HUES6 (cell line): ENCODE data around the gene SPEG.

Experiments
- H3K27ac ChIP-seq: 2 replicates; pipeline ENCODE4 v1.7.0; 2013; ENCODE audit warnings: low read depth, mild to moderate bottlenecking, low read length, inconsistent platforms
- H3K27me3 ChIP-seq: 2 replicates; pipeline ENCODE4 v1.6.1; 2013; ENCODE audit warnings: low read length; ENCODE audit not compliant: control insufficient read depth, insufficient read depth
- H3K36me3 ChIP-seq: 2 replicates; pipeline ENCODE4 v1.6.1; 2013; ENCODE audit warnings: low read length; ENCODE audit not compliant: control insufficient read depth, insufficient read depth
- H3K4me1 ChIP-seq: 2 replicates; pipeline ENCODE4 v1.6.1; 2013; ENCODE audit warnings: low read length; ENCODE audit not compliant: control insufficient read depth, insufficient read depth
- H3K4me3 ChIP-seq: 2 replicates; pipeline ENCODE4 v1.5.1; 2013; ENCODE audit warnings: low read depth, low read length
- H3K9ac ChIP-seq: one replicate; pipeline ENCODE4 v1.6.1; 2013; ENCODE audit warnings: mild to moderate bottlenecking, low read length
- H3K9me3 ChIP-seq: 2 replicates; pipeline ENCODE4 v1.6.1; 2013; ENCODE audit warnings: low read depth, low read length; ENCODE audit not compliant: control insufficient read depth, insufficient read depth

SPEG gene

DNA sequence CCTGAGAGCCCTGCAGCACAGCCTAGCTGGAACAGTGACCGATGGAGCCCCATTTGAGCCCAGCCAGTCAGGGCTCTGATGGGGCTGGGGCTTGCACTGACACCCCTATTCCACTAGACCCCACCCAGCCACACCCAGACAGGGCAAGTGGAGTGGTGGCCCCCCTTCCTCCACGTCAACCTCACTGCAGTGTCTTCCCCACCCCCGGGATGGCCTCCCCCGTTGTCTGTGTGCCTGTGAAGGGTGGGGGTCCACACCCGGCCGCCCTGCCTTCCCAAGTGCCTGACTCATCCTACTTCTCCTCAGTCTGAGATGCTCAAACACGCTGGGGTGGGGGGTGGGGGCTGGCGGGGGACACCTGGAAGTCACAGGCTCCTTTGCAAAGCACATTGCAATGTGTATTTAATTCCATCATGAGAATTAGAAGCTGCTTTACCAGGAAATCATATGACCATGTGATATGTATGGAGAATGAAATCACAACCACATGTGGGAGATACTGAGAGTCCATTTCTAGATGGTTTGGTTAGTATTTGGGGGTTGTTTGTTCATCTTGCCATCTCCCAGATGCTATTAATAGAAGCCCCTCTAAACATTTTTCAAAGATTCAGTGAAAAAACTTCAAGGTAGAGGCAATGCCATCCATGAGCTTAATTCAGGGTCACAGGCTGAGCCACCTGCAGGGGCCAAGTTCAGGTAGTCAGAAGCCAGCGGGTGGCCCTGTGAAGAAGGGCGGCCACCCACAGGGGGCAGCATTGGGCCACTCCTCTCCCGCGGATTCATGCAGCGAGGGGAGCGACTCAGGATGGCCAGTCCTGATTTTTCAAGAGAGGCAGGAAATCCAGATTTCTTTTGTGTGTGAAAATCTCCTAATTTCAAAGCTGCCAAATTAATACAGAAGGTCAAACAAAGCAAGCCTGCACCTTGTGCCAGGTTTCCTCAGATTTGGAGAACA lies 41.3 kb downstream of the SPEG start:
- H3K9ac ChIP-seq, result no peak overlapping the region
- no peaks in the 10 kb centered on the region for H3K9me3 ChIP-seq
- H3K36me3 ChIP-seq, result no peaks in the 10 kb centered on the region
- peaks cover 3% of the 10 kb centered on the region; the same call in 1 of the 2 replicates for H3K27me3 ChIP-seq
- peak overlapping the region; percentile 64 for H3K4me3 ChIP-seq
- no peak overlapping the region for H3K27ac ChIP-seq
- peaks cover 13% of the 10 kb centered on the region for H3K4me1 ChIP-seq

DNA sequence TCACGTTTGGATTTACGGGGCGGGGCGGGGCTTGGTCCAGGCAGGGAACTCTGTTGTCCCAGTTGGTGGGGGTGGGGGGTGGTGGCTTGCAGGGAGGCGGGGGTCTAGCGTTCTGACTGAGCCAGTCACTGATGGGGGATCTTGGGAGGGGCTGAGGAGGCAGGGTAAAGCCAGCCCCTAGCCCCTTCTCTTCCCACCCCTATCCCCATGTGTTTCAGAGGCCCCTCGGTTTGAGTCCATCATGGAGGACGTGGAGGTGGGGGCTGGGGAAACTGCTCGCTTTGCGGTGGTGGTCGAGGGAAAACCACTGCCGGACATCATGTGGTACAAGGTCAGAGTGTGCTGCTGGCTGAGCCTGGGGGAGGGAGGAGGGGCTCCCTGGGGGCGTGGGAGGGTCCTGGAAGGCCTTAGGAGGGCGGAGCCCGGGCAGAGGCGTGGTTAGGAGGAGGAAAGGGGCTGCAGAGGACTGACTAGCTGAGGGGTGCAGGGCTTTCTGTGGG lies 42.1 kb downstream of the SPEG start:
- Histone ChIP-seq H3K9ac (no peak overlapping the region), H3K4me1 (peaks cover 13% of the 10 kb centered on the region), H3K27ac (no peak overlapping the region), H3K4me3 (peak overlapping the region; percentile 64), H3K27me3 (peaks cover 8% of the 10 kb centered on the region), H3K36me3 (peaks cover 2% of the 10 kb centered on the region; the same call in 1 of the 2 replicates), H3K9me3 (no peaks in the 10 kb centered on the region)

- no peak overlapping the region for H3K9ac ChIP-seq
- no peaks in the 10 kb centered on the region for H3K9me3 ChIP-seq
- H3K27me3 ChIP-seq, result peaks cover 13% of the 10 kb centered on the region
- H3K4me1 ChIP-seq, result peaks cover 13% of the 10 kb centered on the region
- peak overlapping the region; percentile 64 for H3K4me3 ChIP-seq
- no peak overlapping the region for H3K27ac ChIP-seq
- peaks cover 3% of the 10 kb centered on the region; the same call in 1 of the 2 replicates for H3K36me3 ChIP-seq
These were observed 42.5 kb downstream of the SPEG start for GRCh38 chr2:219477179-219477578.

GRCh38 chr2:219477815-219478214 lies 43.2 kb downstream of the SPEG start:
- no peak overlapping the region for H3K9ac ChIP-seq
- no peak overlapping the region for H3K27ac ChIP-seq
- no peak overlapping the region for H3K4me3 ChIP-seq
- H3K4me1 ChIP-seq, result peaks cover 15% of the 10 kb centered on the region
- peaks cover 19% of the 10 kb centered on the region for H3K27me3 ChIP-seq
- H3K36me3 ChIP-seq, result peaks cover 3% of the 10 kb centered on the region; the same call in 1 of the 2 replicates
- no peaks in the 10 kb centered on the region for H3K9me3 ChIP-seq

DNA sequence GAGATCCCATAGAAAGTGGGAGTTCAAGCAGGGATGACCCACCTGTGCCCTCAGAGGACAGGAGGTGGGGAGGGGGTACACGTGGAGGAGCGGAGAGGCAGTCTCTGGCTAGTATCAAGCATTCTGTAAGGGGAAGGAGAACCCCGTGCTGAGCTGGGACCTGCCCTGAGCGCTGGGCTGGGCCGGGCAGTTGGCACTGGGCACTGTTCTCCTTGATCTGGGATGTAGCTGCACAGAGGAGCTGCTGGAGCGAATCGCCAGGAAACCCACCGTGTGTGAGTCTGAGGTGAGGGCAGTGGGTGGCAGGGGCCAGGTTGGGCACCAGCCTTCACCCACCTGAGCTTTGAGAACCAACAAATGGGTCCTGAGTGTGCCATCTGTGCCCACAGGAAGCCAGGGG lies 44.3 kb downstream of the SPEG start:
- Histone ChIP-seq H3K4me3 (no peak overlapping the region), H3K9me3 (no peaks in the 10 kb centered on the region), H3K9ac (no peak overlapping the region), H3K27me3 (peaks cover 30% of the 10 kb centered on the region), H3K27ac (no peak overlapping the region), H3K4me1 (peaks cover 24% of the 10 kb centered on the region), H3K36me3 (peaks cover 3% of the 10 kb centered on the region; the same call in 1 of the 2 replicates)

DNA sequence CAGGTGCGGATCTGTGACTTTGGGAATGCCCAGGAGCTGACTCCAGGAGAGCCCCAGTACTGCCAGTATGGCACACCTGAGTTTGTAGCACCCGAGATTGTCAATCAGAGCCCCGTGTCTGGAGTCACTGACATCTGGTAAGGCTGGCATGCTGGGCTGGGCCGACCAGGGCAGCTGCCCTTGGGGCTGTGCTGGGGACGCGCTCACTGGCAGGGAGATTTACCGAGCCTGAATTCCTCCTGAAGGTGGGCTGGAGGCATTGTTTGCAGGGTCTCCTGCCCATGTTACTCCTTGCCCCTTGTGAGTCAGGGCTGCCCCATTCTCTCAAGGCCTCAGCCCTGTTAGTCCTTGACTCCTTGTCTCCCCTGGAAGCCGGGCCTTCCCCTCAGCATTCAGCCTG lies 45.4 kb downstream of the SPEG start:
- Histone ChIP-seq H3K36me3 (peaks cover 3% of the 10 kb centered on the region; the same call in 1 of the 2 replicates), H3K4me3 (no peak overlapping the region), H3K27me3 (peaks cover 40% of the 10 kb centered on the region), H3K27ac (no peak overlapping the region), H3K9ac (no peak overlapping the region), H3K9me3 (no peaks in the 10 kb centered on the region), H3K4me1 (peaks cover 30% of the 10 kb centered on the region)

DNA sequence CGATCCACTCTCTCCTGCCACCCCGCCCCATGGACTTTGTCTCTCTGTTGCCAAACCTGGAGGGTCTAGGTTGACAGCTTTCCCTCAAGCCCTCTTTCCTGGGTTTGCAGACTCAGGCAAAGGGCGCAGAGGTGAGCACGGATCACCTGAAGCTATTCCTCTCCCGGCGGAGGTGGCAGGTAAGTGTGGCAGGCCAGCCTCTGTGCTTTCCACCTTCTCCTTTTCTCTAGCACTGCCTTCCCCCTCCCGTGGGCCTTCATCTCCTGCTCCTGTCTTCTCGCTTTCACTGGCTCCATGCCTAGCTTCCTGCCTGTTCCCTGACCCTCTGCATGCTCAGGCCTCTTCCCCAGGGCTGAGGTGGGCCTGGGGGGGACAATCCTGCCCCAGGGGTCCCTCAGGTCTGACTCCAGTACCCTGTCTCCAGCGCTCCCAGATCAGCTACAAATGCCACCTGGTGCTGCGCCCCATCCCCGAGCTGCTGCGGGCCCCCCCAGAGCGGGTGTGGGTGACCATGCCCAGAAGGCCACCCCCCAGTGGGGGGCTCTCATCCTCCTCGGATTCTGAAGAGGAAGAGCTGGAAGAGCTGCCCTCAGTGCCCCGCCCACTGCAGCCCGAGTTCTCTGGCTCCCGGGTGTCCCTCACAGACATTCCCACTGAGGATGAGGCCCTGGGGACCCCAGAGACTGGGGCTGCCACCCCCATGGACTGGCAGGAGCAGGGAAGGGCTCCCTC lies 48.2 kb downstream of the SPEG start:
- peaks cover 3% of the 10 kb centered on the region; the same call in 1 of the 2 replicates for H3K36me3 ChIP-seq
- H3K27me3 ChIP-seq, result peaks cover 69% of the 10 kb centered on the region
- H3K4me1 ChIP-seq, result peaks cover 35% of the 10 kb centered on the region
- no peak overlapping the region for H3K27ac ChIP-seq
- H3K4me3 ChIP-seq, result no peak overlapping the region
- no peaks in the 10 kb centered on the region for H3K9me3 ChIP-seq
- no peak overlapping the region for H3K9ac ChIP-seq

- Histone ChIP-seq H3K27me3 (peaks cover 75% of the 10 kb centered on the region), H3K4me3 (peak overlapping the region; percentile 50), H3K9ac (no peak overlapping the region), H3K27ac (no peak overlapping the region), H3K36me3 (peaks cover 3% of the 10 kb centered on the region; the same call in 1 of the 2 replicates), H3K9me3 (no peaks in the 10 kb centered on the region), H3K4me1 (peaks cover 35% of the 10 kb centered on the region)
These were observed 49.1 kb downstream of the SPEG start for GRCh38 chr2:219483451-219484342.

DNA sequence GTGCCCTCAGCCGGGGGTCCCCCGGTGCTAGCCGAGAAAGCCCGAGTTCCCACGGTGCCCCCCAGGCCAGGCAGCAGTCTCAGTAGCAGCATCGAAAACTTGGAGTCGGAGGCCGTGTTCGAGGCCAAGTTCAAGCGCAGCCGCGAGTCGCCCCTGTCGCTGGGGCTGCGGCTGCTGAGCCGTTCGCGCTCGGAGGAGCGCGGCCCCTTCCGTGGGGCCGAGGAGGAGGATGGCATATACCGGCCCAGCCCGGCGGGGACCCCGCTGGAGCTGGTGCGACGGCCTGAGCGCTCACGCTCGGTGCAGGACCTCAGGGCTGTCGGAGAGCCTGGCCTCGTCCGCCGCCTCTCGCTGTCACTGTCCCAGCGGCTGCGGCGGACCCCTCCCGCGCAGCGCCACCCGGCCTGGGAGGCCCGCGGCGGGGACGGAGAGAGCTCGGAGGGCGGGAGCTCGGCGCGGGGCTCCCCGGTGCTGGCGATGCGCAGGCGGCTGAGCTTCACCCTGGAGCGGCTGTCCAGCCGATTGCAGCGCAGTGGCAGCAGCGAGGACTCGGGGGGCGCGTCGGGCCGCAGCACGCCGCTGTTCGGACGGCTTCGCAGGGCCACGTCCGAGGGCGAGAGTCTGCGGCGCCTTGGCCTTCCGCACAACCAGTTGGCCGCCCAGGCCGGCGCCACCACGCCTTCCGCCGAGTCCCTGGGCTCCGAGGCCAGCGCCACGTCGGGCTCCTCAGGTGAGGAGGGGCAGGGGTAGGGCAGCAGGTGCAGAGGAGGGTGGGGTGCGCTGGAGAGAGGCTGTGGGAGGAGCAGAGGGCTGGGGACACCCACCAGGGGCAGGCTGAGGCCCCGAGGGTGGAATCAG lies 49.9 kb downstream of the SPEG start:
- peaks cover 3% of the 10 kb centered on the region; the same call in 1 of the 2 replicates for H3K36me3 ChIP-seq
- H3K4me3 ChIP-seq, result peak overlapping the region; percentile 50
- H3K9ac ChIP-seq, result peak overlapping the region; percentile 18
- H3K4me1 ChIP-seq, result peaks cover 35% of the 10 kb centered on the region
- H3K9me3 ChIP-seq, result no peaks in the 10 kb centered on the region
- H3K27me3 ChIP-seq, result peaks cover 75% of the 10 kb centered on the region
- no peak overlapping the region for H3K27ac ChIP-seq
